Activated CD8-positive, alpha-beta memory T cell treated with anti-CD3 and anti-CD28 coated beads, Interleukin-2, amount 50 U/mL, for 24 hours (primary cell): ENCODE data around the gene PPP1R16B.

Source experiments
- DNase-seq: peaks from one replicate; pipeline ENCODE4 v3.0.0-alpha.2; 2020; ENCODE audit errors: extremely low read depth

PPP1R16B gene

GRCh38 chr20:38827770-38828281 lies 22.3 kb downstream of the PPP1R16B start:
- no peak for DNase-seq

GRCh38 chr20:38828514-38829295 lies 23.2 kb downstream of the PPP1R16B start:
- DNase-seq: no peak

DNA sequence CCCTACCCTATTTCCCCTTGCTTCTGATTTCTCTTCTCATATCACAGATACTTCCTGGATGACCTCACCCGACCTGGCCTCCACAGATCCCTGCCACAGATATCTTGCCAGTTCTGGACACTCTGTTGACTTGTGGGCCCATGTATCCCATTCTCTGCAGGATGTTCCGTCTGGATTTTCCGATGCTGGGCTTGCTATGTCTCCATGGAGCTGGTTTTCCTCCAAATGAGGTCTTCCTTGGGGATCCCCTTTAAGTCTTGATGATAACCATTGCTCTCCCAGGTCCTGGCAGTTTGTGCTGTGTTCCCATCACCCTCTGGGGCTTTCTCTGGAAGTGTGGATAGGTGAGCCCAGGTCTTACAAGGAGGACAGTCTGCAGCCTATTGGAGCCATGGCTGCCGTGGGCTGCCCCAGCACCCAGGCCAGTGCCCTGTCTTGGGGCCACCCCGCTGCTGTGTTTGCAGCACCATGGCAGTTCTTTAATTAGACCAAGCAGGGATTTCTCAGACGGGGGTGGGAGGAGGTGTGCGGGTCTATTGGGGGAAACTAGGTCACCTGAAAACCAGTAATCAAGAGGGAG lies 23.9 kb downstream of the PPP1R16B start:
- no peak for DNase-seq

- no peak for DNase-seq
Measured at GRCh38 chr20:38830356-38830755, 24.9 kb downstream of the PPP1R16B start.

DNA sequence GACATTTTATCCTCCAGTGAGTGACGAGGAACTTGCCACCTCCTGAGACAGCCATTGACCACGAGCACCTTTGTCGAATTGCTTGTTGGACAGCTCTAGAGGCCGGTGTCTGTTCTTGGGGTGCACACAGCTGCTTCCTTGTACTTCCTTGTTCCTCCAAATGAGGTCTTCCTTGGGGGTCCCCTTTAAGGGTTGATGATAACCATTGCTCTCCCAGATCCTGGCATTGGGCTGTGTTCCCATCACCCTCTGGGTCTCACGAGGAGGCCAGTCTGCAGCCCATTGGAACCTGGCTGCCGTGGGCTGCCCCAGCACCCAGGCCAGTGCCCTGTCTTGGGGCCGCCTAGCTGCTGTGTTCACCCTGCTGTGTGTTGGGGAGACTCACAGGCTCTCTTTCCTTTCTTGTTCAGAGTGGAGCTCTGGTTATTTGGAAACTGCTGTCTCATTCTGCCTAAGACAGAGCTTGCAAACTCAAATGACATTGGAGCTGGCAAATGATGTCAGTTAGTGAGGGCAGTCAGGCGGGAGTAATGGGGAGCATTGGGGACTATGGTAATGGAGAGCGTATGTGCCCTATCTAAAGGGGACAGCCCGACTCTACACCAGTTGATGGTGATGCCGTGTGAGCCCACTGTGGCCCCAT lies 25.7 kb downstream of the PPP1R16B start:
- no peak for DNase-seq

DNA sequence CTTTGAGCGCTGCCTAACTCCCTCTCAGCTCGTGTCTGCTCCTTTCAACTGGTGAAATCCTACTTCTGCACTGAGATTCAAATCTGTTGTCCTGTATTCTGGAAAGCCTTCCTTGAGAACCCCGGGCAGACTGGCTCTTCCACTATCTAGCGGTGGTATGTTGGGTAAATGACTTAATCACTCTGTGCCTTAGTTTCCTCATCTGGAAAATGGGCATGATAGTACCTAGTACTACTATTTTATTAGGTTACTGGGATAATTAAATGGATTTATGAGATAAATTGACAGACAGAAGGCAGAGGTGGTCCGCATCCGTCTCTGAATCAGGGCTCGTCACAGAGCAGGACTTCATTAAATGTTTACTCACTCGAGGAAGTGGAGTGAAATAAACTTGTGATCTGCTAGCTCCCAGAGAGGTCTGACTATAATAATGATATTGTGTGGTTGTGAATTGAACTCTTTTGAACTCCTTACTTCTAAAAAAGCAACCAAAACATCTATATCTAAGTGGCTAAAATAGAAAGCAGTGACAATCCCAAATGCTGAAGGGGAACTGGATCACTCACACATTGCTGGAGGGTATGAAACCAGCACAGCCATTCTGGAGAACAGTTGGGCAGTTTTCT lies 26.6 kb downstream of the PPP1R16B start:
- no peak for DNase-seq

DNA sequence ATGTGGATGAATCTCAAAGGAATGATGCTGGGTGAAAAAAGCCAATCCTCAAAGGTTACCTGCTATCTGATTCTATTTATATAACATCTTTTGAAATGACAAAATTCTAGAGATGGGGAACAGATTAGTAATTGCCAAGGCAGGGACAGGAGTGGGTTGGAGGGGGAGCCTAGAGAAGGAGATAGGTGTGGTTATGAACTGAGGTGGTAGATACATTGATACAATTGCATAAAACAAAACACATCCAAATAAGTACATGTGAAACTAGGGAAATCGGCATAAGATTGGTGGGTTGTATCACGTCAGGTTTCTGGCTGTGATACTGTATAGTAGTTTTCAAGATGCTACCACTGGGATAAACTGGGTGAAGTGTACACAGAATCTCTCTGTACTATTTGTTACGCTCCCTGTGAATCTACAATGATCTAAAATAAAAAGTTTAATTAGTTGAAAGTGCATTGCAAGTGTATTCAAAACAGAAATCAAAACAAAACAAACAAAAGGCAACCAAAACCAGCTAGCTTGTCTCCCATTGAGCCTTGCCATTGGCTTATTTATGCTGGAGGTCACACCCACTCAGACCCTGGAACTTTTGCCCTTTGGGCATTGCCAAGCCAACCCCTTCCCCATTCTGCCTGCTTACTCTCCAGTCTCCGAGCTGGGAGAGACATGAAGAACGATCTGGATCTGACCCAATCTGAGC lies 27.8 kb downstream of the PPP1R16B start:
- DNase-seq: no peak

DNA sequence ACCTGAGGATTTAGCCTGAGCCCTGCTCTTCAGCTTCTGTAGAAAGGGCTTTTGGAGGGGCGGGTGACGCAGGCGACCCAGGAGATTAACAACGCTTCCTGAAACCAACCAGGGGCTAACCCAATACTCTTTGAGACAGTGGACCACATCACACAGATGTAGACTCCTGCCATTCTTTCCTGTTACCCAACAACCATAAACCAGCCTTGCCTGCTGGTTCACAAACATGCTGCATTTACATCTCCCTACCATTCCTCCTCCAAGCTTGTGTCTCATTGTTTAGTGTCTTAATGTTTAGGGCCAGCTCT lies 28.3 kb downstream of the PPP1R16B start:
- no peak for DNase-seq

DNA sequence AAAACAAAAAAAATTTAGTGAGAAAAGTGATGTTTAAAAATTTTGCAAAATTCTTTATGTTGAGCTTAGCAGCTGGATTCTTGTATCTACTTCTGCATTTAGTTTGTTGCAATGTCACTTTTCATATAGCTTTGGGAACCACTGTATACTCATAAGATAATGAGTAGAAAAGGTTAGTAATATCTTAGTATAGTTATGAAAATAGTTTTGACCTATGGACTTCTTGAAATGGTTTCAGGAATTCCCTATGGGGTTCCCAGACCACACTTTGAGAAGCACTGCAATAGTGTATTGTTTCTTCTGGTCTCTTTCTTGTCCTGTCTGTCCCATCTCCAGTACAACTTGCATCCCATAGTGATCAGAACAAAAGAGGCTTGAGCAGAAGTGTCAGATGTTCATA lies 29.4 kb downstream of the PPP1R16B start:
- DNase-seq: no peak

GRCh38 chr20:38835792-38836191 lies 30.3 kb downstream of the PPP1R16B start:
- no peak for DNase-seq

- no peak for DNase-seq
Measured at GRCh38 chr20:38836991-38837390, 31.5 kb downstream of the PPP1R16B start.

- DNase-seq: no peak
Measured at GRCh38 chr20:38838326-38838725, 32.8 kb downstream of the PPP1R16B start.

GRCh38 chr20:38839563-38839962 lies 34.1 kb downstream of the PPP1R16B start:
- DNase-seq: no peak

DNA sequence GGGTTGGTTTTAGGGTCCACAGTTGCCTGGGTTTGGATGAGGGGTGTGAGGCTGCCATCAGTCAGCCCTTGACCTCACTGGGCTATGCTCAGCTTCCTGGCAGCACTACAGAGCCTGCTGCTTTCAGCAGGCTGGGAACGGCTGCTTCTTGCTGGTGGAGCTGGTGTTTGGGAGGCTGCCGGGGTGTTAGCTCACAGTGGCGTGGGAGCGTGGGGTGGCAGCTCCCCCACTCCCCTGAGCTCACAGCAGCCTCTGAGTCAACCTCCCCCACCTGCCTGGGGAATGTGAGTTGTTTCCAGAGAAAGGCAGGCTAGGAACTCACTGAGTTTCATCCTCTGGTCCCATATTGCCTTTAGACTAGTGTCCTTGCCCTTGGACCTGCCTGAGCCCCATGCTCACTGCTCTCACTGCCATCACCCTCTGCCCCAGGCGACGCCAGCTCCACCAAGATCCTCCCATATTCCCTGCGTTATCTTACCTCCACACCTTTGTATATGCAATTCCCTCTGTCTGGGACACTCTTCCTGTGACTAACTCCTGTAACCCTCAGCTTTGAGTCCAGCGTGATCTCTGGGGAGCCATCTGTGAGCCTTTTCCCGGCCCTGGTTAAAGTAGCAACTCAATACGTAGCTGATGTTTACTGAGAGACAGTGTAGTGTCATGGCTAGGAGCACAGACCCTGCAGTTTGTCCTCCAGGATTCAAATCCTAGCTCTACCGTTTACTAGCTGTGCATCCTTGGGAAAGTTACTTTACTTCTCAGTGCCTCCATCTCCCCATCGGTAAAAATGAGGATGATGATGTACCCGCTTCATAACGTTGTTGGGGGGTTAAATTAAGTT lies 34.8 kb downstream of the PPP1R16B start:
- DNase-seq: no peak

DNA sequence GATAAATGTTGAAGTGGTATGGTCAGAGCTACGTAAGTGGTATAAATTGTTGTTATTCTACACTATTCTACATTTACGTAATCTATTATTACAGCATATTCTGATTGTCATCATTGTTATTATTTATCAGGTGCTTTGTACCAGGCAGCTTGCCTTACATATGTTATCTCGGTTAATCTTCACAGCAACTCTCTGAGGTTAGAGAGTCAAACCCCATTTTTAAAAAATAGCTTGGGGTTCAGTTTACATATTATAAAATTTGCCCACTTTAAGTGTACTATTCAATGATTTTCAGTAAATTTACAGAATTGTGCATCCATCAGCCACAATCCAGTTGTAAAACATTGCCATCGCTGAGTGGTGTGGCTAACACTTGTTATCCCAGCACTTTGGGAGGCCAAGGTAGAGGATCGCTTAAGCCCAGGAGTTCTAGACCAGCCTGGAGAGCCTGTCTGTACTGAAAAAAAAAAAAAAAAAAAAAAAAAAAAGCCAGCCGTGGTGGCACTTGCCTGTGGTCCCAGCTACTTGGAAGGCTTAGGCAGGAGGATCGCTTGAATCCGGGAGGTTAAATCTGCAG lies 35.5 kb downstream of the PPP1R16B start:
- no peak for DNase-seq

DNA sequence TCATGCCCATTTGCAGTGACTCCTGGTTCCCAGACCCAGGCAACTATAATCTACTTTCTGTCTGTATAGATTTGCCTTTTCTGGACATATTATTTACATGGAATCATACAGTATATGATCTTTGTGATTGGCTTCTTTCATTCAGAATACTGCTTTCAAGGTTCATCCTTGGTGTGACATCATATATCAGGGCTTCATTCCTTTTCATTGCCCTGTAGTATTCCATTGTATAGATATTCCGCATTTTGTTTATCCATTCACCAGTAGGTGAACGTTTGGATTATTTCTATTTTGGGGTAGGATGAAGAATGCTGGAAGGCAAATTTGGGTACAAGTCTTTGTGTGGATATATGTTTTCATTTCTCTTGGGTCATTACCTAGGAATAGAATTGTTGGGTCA lies 36.1 kb downstream of the PPP1R16B start:
- DNase-seq: no peak

GRCh38 chr20:38842026-38842425 lies 36.5 kb downstream of the PPP1R16B start:
- DNase-seq: no peak

DNA sequence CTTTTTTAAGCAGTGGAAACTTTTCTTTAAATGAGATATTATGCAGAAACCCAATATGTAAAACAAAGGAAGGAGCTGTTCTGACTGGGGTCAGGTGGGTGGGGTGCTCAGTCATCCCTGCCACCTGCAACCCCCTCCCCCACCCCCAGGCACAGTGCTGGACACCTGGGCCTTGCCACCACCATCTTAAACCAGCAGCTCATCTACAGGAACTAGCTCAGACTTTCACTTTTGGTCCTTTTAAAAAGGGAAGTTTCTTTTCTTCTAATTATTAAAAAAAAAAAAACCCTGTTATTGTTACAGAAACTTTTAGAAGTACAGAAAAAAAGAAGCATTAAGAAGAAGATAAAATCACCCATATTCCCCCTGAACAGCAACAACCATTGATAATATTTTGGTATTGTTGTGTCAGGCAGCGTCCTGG lies 37.1 kb downstream of the PPP1R16B start:
- peak; percentile 47 for DNase-seq

DNA sequence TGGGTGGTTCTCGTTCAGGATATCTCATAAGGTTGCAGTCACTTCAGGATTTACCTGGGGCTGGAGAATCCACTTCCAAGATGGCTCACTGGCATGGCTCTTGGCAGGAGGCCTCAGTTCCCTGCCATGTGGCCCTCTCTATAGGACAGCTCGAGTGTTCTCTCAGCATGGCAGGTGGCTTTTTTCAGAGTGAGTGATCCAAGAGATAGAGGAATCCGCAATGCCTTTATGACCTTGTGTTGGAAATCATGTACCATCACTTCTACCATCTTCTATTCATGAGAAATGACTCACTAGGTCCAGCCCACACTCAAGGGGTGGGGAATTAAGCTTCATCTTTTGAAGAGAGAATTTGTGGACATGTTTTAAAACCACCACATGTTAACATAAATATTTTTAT lies 37.8 kb downstream of the PPP1R16B start:
- DNase-seq: peak; percentile 26

GRCh38 chr20:38844963-38845362 lies 39.5 kb downstream of the PPP1R16B start:
- DNase-seq: no peak

DNA sequence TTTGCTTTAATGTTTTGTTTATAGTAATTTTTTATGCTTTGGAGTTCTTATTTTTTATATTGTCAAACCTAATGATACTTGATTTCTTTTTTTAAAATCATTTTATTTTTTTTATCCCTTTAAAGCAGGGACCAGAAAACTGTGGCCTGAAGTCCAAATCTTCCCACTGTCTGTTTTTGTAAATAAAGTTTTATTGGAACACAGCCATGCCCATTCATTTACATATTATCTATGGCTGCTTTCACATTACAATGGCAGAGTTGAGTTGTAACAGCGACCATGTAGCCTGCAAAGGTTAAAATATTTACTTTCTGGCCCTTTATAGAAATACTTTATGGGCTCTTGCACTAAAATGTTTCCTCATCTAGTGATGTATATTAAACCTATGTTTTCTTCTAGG lies 42.3 kb downstream of the PPP1R16B start:
- DNase-seq: no peak
